ENCODE measurements around the gene SPATS2.

The SPATS2 gene

DNA sequence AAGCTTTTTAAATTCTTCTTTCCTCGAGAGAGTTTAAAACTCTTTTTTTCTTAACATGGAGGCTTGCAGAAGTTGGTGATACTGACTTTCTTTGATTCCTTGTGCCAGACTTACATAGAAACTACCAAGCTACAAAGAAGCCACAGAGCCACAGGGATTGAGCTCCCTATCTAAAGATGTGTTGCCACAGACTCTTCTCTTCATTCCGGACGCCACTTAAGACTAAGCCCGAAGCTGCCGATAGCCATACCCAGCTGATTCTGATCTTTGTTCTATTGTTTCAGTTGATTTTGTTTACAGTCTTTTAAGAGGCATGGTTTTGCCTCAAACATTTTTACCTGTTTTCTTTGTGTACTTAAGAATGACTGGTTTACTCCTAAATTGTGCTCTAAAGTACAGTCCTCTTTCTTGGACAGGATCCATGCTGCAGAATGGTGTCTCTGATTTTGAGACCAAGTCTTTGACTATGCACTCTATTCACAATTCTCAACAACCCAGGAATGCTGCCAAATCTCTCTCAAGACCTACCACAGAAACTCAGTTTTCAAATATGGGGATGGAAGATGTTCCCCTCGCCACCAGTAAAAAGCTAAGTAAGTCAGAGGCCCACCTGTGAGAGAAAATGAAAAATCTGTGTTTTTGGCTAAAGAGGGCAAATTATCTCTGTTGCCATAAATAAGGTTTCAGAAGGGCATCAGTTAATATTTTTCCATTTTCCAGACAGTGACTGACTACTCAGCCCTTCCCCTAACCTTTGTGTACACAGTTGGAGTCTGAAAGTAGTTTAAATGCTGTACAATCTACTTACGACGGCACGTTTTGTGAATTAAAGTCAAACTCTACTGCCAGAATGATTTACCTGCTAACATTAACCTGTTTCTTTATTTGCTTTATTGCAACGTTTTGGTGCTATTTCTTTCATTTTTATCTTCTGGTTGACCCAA is 129.4 kb downstream of the SPATS2 start:
- DNase-seq, result no peak
- no peaks in the 10 kb centered on the region for H3K9me3 ChIP-seq (ENCODE audit: severe bottlenecking)
- H3K36me3 ChIP-seq, result peaks cover 17% of the 10 kb centered on the region
- H3K27ac ChIP-seq, result no peak overlapping the region
- no peak overlapping the region for H3K4me3 ChIP-seq (ENCODE audit: low read depth, low read length)
- TF ChIP-seq, protein P1, sequence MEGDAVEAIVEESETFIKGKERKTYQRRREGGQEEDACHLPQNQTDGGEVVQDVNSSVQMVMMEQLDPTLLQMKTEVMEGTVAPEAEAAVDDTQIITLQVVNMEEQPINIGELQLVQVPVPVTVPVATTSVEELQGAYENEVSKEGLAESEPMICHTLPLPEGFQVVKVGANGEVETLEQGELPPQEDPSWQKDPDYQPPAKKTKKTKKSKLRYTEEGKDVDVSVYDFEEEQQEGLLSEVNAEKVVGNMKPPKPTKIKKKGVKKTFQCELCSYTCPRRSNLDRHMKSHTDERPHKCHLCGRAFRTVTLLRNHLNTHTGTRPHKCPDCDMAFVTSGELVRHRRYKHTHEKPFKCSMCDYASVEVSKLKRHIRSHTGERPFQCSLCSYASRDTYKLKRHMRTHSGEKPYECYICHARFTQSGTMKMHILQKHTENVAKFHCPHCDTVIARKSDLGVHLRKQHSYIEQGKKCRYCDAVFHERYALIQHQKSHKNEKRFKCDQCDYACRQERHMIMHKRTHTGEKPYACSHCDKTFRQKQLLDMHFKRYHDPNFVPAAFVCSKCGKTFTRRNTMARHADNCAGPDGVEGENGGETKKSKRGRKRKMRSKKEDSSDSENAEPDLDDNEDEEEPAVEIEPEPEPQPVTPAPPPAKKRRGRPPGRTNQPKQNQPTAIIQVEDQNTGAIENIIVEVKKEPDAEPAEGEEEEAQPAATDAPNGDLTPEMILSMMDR (IDR thresholded peaks at IDR 0.05; ENCODE audit: low read depth, low read length), result no peak
- no peaks in the 10 kb centered on the region for H3K27me3 ChIP-seq (ENCODE audit: insufficient read depth, low read depth, severe bottlenecking)

DNA sequence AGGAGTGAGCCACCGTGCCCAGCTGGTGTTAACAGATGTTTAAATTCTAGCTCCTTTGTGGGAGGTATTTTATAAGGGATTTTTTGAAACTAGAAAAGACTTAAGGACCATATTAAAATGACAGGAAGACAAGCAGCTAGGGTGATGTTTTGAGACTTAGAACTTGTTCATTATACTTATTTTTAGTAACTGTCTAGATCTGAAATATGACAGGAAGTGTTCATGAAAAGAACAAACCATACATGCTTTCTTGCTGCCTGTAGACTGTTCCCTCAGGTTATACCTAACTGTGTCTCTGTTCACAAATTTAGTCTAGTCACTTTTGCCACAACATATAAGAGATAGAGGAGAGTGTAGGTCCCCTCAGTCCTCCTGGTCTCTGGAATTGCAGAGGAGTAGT is 134.6 kb downstream of the SPATS2 start:
- no peak overlapping the region; the same call in 1 of the 2 replicates for H3K27ac ChIP-seq

DNA sequence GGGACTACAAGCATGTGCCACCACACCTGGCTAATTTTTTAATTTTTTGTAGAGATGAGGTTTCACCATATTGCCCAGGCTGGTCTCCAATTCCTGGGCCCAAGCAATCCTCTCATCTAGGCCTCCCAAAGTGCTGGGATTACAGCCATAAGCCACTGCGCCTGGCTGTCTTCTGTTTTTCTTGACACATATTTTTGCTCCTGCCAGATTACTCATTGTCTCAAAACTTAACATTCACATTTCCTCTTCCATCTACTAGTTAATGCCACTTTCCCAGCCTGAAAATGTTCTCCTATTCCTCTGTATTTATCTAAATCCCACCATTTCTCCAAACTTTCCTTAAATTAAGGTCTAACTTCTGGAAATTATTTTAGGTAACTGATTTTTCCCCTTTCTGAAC is 135.3 kb downstream of the SPATS2 start:
- H3K4me3 ChIP-seq (ENCODE audit: low read depth, low read length), result no peak overlapping the region
- H3K36me3 ChIP-seq, result peaks cover 37% of the 10 kb centered on the region
- H3K9me3 ChIP-seq (ENCODE audit: severe bottlenecking), result no peaks in the 10 kb centered on the region
- no peak overlapping the region for H3K27ac ChIP-seq
- TF ChIP-seq, protein P1 (IDR thresholded peaks at IDR 0.05; ENCODE audit: low read depth, low read length), result no peak
- DNase-seq, result no peak
- H3K27me3 ChIP-seq (ENCODE audit: insufficient read depth, low read depth, severe bottlenecking), result no peaks in the 10 kb centered on the region

More for the DNA sequence above, 134.6 kb downstream of the SPATS2 start:
- TF ChIP-seq, protein P1 (IDR thresholded peaks at IDR 0.05; ENCODE audit: low read depth, low read length), result no peak
- Histone ChIP-seq H3K9me3 (ENCODE audit: severe bottlenecking) (no peaks in the 10 kb centered on the region), H3K4me3 (ENCODE audit: low read depth, low read length) (no peak overlapping the region), H3K36me3 (peaks cover 35% of the 10 kb centered on the region), H3K27me3 (ENCODE audit: insufficient read depth, low read depth, severe bottlenecking) (no peaks in the 10 kb centered on the region)
- no peak for DNase-seq

DNA sequence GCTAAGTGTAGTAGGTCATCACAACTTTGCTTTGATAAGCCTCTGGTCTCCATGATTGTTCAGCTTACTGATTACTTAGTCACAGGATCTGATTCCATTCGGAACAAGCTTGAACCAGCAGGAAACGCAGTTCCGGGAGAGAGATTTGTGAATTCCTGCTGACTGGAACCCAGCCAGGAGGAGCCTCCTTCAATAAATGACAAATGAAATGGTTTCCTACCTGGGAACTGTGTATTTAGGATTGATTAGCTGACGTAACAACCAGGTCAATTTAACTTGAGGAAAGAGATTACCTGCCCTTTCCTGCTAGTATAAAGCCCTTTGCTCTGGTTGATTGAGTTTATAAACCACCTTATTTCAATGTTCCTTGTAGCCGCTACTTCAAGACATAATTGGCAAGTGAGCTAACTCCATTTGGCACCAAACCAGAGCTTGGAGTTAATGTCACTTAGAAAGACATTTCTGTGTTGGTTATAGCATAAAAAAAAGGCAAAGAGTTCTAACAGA is 136.5 kb downstream of the SPATS2 start:
- no peak overlapping the region for H3K27ac ChIP-seq
- H3K36me3 ChIP-seq, result peaks cover 38% of the 10 kb centered on the region
- TF ChIP-seq, protein P1 (IDR thresholded peaks at IDR 0.05; ENCODE audit: low read depth, low read length), result no peak
- no peaks in the 10 kb centered on the region for H3K9me3 ChIP-seq (ENCODE audit: severe bottlenecking)
- no peaks in the 10 kb centered on the region for H3K27me3 ChIP-seq (ENCODE audit: insufficient read depth, low read depth, severe bottlenecking)
- no peak overlapping the region for H3K4me3 ChIP-seq (ENCODE audit: low read depth, low read length)
- no peak for DNase-seq

DNA sequence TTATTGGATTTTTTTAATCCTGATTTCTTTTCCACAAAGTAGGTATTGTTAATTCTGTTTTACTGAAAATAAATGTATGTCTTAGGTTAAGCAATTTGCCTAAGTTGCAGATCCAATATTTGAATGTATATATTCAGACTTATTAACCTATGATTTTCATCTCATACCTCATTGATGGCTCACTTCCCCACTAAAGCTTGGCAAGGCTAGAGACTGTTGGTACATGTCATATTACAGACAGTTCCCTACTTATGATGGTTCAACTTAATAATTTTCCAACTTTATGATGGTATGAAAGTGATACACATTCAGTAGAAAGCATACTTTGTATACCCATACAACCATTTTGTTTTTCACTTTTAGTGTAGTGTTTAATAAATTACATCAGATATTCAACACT is 138.4 kb downstream of the SPATS2 start:
- Histone ChIP-seq H3K4me3 (ENCODE audit: low read depth, low read length) (no peak overlapping the region), H3K27ac (no peak overlapping the region), H3K36me3 (peaks cover 31% of the 10 kb centered on the region), H3K9me3 (ENCODE audit: severe bottlenecking) (no peaks in the 10 kb centered on the region), H3K27me3 (ENCODE audit: insufficient read depth, low read depth, severe bottlenecking) (no peaks in the 10 kb centered on the region)
- TF ChIP-seq, protein P1 (IDR thresholded peaks at IDR 0.05; ENCODE audit: low read depth, low read length), result no peak
- no peak for DNase-seq
